ENCODE measurements around the gene TEX264.
"Not testable (repeated sequence)": the region's sequence is repeated elsewhere in the genome, so short reads cannot be mapped to it uniquely, and the experiment has no call there.

TEX264 gene, protein sequence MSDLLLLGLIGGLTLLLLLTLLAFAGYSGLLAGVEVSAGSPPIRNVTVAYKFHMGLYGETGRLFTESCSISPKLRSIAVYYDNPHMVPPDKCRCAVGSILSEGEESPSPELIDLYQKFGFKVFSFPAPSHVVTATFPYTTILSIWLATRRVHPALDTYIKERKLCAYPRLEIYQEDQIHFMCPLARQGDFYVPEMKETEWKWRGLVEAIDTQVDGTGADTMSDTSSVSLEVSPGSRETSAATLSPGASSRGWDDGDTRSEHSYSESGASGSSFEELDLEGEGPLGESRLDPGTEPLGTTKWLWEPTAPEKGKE

DNA sequence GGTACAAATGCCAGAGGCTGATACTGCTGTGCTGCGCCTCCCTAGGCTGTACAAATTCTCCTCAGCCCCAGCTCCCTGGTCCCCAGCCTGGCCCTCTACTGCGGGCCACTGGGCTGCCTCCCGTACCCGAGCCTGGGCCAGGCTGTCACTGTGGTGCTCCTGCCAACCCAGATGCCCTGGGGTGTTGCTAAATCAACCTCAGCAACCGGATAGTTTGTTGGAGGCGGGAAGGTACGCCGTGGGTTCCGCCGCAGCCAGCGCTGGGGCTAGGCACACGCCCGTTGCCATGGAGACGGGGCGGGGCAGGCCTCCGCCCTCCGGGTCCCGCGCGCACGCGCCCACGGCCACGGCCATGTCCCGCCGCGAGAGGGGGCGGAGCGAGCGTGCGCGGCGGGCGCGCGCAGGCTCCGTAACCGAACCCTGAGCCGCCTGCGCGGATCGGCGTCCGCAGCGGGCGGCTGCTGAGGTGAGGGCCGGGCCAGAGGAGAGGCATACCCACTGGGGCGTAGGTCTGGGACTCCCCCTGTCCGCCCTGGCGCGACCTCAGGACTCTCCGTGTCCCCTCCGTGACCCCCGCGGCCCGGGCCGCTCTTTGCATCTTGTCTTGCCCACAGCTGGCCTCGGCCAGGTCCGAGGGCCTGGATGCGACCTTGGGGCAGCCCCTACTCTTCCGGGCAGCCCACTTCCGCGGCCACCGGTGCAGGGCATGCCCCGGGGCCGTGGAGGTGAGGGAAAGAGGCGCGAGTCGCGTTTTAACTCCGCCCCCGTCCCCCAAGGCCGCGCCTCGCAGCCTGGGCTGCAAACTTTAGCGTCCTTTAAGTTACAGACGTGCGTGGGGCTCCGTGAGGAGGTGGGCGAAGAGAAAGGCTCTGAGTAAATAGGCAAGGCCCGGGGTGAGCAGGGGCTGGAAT, at the start of gene TEX264:
TSS of gene TEX264 (plus strand) at position 430 of the 911 bp plus-strand sequence. CDS start 3,053 bp downstream, outside the sequence.
- DNase-seq: peak; percentile 97

DNA sequence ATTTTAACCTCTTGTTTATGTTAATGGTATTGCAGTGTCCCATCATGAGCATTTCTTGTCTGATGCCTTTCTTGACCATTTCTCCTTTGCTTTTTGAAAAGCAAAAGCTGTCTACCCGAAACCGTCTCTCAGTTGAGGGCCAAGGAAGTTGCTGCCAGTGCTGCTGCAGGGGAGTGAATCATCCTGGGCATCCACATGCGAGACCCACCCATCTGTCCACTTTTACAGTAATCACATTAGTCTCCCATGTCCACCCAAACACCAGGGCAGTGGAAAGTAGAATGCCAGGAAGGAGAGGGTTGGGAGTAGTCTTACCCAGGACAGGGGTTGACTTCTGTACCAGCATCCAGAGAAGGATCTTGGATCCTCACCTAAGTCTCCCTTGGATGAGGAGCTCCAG, 48.6 kb upstream of the TEX264 start:
- no peak for DNase-seq

DNA sequence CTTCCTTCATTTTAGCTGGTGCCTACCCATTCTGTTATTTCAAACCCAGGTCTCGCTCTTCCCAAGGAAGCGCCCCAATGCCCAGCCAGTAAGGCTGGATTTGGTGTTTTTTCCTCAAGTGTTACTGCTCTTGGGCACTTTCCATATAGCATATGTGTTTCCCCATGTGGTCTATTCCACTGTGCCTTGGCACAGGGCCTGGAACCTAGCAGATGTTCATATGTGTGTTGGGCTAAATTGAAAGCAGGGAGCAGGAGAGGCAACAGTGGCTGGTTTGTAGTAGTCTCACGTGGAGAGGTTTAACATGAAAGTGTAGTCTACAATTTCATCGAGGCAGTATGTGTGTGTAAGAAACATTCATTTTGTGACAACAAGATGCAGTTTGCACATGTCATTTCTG, 48.2 kb upstream of the TEX264 start:
- DNase-seq: peak; percentile 60

DNA sequence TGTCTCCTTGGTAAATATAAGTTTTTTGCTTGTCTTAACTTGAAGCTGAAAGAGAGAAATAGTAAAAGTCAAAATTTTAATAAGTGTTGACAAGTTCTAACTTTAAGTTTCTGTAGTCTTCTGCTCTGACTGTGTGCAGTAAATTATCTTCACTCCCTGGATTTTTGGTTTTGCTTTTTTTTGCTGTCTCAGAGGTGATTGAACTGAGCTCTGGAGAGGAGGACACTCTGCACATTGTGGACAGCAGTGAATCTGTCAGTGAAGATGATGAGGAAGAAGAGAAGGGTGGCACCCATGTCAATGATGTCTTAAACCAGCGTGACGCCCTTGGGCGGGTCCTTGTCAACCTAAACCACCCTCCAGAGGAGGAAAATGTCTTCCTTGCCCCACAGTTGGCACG, 40.5 kb upstream of the TEX264 start:
- no peak for DNase-seq

DNA sequence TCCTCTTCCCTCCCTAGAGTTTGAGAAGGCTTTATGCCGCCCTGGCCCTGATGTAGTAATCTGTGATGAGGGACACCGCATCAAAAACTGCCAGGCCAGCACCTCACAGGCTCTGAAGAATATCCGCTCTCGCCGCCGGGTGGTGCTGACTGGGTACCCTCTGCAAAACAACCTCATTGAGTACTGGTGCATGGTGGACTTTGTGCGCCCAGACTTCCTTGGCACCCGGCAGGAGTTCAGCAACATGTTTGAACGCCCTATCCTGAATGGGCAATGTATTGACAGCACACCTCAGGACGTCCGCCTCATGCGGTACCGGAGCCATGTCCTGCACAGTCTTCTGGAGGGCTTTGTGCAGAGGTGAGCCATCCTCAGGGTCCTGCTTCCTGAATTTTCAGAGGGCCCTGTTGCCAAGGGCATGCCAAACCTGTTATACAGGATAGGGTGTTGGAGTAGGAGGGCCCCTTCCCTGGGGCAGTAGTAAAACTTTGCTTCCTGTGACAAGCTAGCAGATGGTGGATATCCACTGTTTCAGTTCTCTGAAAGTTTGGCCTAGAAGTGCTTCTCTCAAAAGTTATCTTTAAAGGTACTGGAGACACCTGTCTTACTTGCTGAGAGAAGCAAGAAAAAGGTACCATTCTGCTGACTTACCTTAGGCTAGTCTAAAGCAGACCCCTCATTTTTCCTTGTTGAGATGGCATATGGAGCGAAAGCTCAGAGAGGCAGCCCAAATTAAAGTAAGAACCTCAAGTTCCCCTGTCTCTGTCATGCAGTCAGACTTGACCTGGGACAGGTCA, 33.7 kb upstream of the TEX264 start:
- peak; percentile 11 for DNase-seq

DNA sequence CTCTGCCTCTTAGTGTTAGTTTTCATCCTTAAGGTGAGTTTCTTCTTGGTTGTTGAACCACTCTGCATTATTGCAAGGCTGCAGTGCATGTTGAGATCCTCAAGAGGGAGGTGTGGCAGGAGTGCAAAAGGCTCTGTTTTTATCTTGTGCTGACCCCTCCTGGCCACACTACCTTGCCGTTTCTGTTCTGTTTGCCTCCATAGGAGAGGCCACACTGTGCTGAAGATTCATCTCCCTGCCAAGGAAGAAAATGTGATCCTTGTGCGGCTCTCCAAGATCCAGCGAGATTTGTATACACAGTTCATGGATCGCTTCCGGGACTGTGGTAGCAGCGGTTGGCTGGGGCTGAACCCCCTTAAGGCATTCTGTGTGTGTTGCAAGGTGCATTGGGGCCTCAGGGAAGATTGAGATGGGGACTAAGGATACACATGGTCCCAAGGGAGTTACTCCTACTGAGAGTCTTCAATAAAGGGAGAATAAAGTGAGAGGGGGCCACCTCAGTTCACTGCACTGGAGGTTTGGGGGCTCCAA, 33.0 kb upstream of the TEX264 start:
- peak; percentile 85 for DNase-seq

DNA sequence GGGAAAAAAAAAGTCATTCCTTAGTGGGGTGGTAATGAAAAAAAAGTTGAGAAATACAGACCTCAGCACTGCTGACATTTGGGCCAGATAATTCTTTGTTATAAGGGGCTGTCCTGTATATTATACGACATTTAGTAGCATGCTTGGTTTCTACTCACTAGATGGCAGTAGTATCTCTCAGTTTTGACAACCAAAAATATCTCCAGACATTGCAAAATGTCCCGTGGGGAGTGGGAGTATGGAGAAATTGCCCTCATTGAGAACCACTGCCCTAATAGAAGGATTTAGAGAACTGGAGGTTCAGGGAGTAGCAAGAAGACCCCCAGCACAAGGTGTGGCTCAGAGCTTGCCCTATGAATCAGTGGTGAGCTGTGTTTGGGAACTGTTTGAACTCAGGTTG, 28.6 kb upstream of the TEX264 start:
- no peak for DNase-seq

DNA sequence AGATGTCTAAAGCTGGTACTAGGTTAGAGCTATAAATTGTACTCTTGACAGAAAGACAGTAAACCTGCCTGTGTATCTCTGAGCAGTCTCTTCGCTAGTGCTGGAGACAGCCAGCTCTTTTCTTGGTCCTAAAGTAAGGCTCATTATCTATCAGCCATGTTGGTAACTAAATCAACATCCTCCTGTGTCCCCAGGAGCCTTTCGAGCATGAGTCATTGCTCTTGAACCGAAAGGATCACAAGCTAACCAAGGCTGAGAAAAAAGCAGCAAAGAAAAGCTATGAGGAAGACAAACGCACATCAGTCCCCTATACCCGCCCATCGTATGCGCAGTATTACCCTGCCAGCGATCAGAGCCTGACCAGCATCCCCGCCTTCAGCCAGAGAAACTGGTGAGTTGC, 25.0 kb upstream of the TEX264 start:
- DNase-seq: no peak

DNA sequence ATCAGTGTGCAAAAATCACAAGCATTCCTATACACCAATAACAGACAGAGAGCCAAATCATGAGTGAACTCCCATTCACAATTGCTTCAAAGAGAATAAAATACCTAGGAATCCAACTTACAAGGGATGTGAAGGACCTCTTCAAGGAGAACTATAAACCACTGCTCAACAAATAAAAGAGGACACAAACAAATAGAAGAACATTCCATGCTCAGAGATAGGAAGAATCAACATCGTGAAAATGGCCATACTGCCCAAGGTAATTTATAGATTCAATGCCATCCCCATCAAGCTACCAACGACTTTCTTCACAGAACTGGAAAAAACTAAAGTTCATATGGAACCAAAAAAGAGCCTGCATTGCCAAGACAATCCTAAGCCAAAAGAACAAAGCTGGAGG, 18.9 kb upstream of the TEX264 start:
- not testable (repeated sequence) for DNase-seq

DNA sequence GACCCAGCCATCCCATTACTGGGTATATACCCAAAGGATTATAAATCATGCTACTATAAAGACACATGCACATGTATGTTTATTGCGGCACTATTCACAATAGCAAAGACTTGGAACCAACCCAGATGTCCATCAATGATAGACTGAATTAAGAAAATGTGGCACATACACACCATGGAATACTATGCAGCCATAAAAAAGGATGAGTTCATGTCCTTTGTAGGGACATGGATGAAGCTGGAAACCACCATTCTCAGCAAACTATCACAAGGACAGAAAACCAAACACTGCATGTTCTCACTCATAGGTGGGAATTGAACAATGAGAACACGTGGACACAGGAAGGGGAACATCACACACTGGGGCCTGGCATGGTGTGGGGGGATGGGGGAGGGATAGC, 17.6 kb upstream of the TEX264 start:
- DNase-seq: not testable (repeated sequence)

DNA sequence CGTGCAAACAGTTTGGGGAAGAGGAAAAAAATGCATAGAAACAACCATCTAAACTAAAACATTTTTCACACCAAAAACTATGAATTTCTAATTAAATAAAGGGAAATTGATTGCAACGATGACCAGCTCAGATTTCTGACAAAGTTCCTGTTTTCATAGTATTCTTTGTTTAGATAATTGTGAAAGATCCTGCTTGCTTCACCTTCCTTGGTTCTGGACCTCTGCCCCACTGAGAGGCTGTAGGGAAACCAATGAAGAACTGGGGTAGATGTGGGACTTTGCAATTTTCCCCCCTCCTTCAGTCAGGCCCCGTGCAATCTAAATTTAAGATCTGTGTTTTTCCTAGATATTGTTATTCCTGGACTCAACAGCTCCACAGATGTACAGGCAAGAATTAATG, 13.8 kb upstream of the TEX264 start:
- no peak for DNase-seq

DNA sequence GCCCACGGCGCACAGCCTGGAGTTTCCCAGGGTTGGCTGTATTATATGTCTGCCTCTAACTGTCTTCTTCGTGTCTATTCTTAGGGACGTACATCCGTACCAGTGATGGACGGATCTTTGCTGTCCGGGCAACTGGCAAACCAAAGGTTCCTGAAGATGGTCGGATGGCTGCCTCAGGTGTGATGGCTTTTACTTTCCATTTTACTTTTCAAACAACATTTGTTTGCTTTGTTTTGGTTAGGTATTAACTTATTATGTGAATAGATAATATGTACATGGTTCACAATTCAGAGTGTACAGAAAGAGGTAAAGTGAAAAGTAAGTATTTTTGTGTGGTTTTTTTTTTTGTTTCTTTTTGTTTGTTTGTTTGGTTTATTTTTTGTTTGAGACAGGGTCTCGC, 11.1 kb upstream of the TEX264 start:
- DNase-seq: no peak

DNA sequence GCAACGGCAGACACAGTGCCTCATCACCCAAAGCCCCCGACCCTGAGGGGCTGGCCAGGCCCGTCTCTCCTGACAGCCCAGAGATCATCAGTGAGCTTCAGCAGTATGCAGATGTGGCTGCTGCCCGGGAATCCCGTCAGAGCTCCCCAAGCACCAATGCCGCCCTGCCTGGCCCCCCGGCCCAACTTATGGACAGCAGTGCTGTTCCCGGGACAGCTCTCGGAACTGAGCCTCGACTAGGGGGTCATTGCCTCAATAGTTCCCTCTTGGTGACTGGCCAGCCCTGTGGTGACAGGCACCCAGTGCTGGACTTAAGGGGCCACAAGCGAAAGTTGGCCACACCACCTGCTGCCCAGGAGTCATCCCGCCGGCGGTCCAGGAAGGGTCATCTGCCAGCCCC, 8.6 kb upstream of the TEX264 start:
- DNase-seq: no peak

DNA sequence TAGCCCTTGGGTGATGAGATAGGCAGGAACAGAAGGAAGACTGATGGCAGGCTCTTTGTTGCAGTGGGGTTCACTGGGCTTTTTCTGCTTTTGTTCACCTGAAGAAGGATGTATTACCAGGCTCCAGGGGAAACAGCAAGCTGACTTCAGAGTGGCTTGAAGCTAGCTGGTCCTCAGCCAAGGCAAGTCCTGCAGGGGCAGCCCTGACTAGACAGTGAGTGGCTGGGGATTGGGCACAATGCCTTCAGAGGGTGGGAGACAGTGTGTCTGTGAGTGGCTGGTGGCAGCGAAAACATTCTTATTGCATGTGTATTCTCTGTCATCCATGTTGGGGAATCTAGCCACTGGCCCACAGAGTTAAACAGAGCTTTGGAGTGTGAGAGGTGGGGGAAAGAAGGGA, 2.3 kb upstream of the TEX264 start:
- DNase-seq: no peak

DNA sequence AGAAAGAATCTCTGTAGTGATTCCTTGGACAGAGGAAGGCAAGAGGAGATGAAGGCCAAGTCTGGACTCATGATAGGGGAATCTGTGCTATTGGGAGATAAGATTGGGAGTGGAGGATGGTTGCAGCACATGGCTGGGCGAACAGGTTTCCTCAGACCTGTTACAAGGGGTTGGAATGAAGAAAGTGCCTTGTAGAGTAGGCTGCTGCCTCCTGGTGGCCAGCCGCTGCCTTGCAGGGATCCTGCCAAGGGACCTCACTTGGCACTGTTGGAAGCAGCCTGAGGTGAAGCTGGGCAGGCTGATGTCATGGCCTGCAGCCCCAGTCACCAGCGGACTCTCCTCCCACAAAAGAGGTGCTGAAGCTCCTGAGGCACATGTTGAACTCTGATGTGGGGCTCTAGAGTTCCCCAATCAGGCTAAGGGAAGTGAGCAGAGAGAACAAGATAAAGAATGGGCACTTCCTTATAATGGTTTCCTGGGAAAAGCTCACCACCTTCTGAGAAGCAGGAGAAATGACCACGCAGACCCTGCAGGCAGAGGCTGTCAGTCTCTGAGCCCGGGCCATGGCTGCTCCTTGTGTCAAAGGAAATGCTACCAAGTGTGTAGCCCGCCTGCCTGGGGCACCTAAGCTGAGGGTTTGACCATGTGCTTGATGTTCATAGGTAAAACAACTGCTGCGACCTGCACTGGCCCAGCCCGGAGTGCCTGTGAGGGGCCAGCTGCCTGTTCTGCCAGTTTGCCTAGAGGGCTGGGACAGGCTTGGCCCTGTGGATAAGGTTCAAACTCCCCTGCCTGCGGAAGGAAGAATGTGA, 1.6 kb upstream of the TEX264 start:
- DNase-seq: peak; percentile 84

DNA sequence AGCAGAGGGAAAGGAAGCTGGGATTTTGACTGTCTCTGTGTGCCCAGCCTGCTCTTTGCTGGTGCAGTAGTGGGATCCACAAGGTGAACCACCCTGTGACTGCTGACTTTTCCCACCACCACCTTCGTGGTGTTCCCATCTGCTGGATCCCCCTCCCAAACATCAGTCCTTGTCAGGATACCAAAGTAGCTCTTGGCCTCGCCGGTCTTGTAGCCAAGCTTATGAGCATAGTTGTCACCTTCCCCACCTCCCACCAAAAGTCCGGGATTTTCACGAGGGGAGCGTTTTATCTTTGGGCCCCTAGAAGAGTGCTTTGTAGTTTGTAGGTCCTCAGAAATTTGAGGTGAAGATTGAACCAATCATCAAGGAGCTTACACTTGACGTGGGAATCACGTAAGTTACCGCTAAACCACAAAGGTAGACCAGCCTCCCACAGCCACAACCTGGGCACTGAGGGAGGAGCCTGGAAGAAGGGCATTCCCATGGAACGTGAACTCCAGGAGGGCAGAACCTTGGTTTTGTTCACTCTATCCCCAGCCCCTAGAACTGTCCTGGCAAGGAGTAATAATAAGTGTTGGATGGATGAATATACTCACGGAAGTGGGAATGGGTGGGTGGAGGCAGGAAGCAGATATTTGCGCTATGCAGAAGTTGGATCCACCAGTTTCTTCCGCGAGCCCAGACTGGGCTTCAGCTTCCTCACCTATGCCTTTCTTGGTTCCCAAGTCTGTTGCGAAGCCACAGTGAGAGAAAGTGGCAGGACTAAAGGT, 814 bp upstream of the TEX264 start:
- DNase-seq: peak; percentile 5

DNA sequence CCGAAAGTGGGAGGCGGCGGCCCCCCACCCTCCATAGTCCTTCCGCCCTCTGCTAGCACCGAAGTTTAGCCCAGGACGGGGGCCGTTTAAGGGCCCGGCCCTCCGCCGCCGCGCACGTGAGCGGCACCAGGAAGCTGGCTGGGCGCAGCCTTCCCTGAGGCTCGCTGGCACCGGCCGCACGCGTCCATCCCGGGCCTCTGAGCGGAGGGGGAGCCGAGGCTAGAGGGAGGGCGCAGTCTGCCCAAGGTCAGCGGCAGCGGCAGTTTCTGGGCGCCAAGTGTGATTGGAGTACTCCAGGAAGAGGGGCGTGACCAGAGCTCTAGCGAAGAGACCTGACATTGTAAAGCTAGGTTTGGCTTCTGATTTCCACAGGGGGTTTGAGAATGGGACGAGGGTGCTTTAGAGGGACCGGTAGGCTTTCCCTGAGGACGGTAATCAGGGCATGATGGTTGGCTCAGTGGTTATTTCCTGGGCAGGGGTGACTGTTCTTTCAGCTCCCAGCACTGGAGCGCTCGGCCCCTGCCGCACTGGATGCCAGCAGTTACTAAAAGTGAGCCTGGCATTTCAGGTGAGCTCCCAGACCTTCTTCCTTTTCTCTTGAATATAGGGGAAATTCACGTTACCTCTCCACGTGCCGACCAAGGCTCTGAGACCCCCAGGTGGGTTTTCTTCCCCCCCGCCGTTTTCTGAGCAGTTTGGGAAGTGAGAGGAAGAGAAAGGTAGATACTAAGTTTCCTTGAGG, 853 bp downstream of the TEX264 start:
- DNase-seq: peak; percentile 82

DNA sequence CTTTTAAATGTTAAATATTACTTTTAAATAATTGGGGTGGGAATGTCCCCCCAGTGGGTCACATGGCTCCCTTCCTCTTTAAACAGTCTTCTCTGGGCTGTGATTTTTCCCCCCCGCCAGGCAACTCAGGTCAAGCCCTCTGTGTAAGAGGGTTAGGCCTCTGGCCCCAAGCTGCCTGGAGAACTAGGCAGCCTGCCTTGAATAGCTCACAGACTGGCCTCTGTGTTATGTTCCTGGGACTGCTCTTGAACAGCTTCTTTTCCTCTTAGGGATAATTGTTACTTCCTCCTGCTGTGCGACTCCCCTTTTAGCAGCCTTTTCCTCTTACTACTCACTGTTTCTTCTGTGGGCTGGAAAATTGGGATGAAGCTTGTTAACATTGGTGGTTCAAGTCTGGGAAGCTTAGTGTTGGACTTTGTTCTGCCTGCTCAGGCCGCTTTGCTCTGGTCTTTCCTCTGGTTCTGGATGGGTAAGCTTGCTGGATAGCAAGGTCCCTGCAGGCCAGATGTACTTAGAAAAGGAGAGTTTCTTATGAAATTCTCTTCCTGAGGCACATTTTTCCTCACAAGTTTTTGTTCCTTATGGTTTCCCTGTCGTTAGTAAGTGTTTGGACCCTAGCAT, 2.2 kb downstream of the TEX264 start:
- DNase-seq: no peak

DNA sequence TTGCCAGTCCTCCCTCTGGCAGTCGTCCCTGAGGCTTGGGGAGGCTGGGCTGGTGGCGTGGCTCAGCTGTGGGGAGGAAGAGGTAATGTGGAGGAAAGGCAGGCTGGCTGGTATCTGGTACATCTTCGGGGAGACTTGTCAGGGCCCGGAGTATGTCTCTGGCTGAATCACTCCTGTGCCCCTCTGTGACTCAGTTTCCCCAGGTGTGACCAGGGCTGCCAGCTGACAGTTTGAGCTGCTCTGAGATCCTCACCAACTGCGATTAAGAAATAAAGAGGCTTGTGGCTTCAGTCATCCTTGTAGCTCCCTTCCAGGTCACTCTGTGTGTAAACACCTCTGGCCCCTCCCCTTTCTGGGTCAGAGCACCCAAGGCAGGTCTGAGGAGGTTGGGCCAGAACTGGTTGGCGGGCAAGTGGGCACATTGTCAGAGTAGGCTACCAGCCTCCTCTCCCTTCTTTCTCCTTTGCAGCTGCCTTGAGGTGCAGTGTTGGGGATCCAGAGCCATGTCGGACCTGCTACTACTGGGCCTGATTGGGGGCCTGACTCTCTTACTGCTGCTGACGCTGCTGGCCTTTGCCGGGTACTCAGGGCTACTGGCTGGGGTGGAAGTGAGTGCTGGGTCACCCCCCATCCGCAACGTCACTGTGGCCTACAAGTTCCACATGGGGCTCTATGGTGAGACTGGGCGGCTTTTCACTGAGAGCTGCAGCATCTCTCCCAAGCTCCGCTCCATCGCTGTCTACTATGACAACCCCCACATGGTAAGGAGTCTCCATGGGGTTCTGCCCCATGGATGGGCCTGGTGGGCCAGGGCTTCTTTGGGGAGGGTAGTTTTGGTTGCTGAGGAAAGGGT, 3.0 kb downstream of the TEX264 start:
- no peak for DNase-seq

Data from RPMI8226 (cell line).